DOHH2 (cell line): ENCODE data around the gene TLK1.

Experiments used
- EZH2phosphoT487 ChIP-seq: fragments of 200-600 bp; sonication (generic); IDR thresholded peaks from 2 replicates; pipeline ENCODE4 v1.6.1; 2017; ENCODE audit warnings: borderline replicate concordance, mild to moderate bottlenecking, antibody characterized with exemption, low read length, moderate library complexity, mixed read lengths
- TF ChIP-seq, protein P1 (sequence below): fragments of 200-600 bp; sonication (generic); IDR thresholded peaks from one replicate; pipeline ENCODE4 v1.5.1; 2014; ENCODE audit warnings: antibody characterized with exemption, mild to moderate bottlenecking, low read depth, low read length; ENCODE audit not compliant: poor library complexity, severe bottlenecking

DNA sequence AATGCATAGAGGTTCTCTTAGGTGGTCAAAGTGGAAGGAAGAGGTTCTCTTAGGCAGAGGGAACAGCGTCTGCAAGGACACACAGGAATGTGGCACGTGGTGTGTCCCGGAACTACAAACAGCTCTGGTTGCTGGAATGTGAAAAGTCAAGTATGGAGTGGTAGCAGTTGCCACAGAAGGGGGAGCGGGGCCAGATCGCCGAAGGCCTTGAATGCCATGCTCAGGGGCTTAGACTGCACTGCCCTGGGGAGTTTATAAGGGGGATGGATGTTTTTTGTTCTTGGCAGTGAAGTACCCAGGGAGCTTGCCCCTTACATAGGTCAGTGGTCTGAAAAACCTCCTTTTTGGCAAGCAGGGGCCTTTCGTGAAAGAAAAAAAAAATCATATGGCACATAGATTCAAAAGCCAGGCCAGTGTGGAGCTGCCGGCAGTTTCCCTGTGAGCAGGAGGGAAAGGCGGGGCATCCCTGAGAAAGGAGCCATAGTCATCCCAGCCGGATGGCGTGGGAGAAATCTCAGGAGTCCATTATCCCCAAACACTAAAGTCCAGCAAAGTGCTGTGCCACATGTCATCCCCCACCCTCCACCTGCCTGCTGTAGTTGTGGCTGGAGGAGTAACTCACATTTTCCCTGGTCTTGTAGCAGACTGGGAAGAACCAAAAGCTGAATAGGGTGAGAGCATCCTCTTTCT, 186.2 kb downstream of the TLK1 start:
- TF ChIP-seq, protein P1, sequence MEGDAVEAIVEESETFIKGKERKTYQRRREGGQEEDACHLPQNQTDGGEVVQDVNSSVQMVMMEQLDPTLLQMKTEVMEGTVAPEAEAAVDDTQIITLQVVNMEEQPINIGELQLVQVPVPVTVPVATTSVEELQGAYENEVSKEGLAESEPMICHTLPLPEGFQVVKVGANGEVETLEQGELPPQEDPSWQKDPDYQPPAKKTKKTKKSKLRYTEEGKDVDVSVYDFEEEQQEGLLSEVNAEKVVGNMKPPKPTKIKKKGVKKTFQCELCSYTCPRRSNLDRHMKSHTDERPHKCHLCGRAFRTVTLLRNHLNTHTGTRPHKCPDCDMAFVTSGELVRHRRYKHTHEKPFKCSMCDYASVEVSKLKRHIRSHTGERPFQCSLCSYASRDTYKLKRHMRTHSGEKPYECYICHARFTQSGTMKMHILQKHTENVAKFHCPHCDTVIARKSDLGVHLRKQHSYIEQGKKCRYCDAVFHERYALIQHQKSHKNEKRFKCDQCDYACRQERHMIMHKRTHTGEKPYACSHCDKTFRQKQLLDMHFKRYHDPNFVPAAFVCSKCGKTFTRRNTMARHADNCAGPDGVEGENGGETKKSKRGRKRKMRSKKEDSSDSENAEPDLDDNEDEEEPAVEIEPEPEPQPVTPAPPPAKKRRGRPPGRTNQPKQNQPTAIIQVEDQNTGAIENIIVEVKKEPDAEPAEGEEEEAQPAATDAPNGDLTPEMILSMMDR = no peak
- TF ChIP-seq EZH2phosphoT487 = no peak
